ENCODE results near the gene CSRP3. TPM values are rescaled to one million over a fixed set of nuclear protein-coding genes. Genes with fewer than 3 reads are reported as not detected.

The CSRP3 gene
- total and polyA plus RNA-seq, 2 donors (not counting 1 experiment from before 2014, with no cell fraction given): not detected

DNA sequence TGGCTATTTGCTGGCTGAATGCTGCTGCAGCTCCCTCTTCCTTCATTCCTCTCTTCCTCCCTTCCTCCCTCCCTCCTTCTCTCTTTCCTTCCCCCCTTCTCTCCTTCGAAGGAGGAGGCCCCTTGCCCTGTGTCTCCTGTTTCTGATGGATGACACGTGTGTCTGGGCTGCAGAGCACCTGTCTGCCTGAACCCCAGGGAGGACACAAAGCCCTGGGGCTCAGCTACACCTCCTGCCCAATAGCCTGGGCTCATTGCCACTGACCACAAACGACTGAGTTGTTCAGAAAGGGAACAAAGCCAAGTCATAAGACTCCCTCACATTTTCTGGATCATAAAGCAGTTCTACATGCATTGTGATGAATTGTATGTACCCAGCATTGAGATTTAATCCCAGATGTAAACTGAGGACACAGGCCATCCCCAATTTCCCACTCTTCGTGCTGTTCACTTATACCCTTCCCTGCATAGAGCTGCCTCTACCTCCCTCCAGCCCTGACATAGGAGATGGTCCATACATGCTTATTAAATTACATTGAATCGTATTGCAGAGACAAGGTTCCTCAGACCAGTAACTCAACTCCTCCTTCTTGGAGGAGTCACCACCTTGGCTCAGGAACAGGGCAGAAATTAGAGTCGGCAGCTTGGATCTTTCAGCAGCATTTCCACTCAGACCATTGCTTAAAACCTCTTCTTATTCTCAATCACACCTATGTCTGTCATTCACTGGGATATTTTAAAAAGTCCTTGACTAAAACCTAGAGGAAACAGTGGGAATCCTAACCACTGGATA, 1.2 kb downstream of the CSRP3 start:
- no peak overlapping the region for H3K4me3 ChIP-seq (replicated peaks in 1 of 4; ENCODE audit: control extremely low read depth in 1 of 4, insufficient read depth in 1 of 4, low read depth in 3 of 4, low read length in 4 of 4)
- no peak overlapping the region for H3K4me2 ChIP-seq (ENCODE audit: extremely low read depth, insufficient read depth, low read length)
- no peak overlapping the region for H3K27ac ChIP-seq (ENCODE audit: insufficient read depth, low read length)

DNA sequence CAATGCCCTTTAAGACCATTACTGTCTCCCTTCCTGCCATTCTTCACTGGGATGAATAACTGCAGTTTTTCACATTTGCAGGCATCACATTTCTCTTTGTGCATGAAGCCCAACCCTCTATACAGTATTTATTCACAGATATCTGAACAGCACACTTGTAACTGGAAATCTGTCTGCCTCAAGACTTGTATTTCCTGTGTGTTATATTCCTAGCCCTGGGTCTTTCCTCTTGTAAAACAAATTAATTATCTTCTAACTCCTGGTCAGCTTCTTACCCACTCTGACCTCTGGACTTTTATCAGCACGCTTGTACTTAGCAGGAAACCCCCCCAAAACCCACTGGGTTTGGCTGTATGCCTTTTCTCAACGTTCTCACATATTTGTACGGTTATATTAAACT, 2.0 kb downstream of the CSRP3 start:
- Histone ChIP-seq H3K9ac (ENCODE audit: insufficient read depth, low read length) (no peak overlapping the region), H3K36me3 (ENCODE audit: control insufficient read depth, insufficient read depth, low read length) (no peaks in the 10 kb centered on the region), H3K79me2 (ENCODE audit: control insufficient read depth, insufficient read depth, low read length) (no peaks in the 10 kb centered on the region), H3K9me3 (ENCODE audit: control insufficient read depth, insufficient read depth, low read depth, low read length) (no peaks in the 10 kb centered on the region), H2AFZ (ENCODE audit: low read length) (no peak overlapping the region), H3K27me3 (ENCODE audit: control insufficient read depth, insufficient read depth, low read length) (peaks cover 8% of the 10 kb centered on the region), H3K4me3 (replicated peaks in 1 of 4; ENCODE audit: control extremely low read depth in 1 of 4, insufficient read depth in 1 of 4, low read depth in 3 of 4, low read length in 4 of 4) (no peak overlapping the region), H4K20me1 (ENCODE audit: control insufficient read depth, extremely low read depth, insufficient read depth, low read length) (no peaks in the 10 kb centered on the region), H3K4me1 (ENCODE audit: control insufficient read depth, extremely low read depth, insufficient read depth, low read length) (peaks cover 2% of the 10 kb centered on the region), H3K27ac (ENCODE audit: insufficient read depth, low read length) (no peak overlapping the region), H3K4me2 (ENCODE audit: extremely low read depth, insufficient read depth, low read length) (no peak overlapping the region)
- TF ChIP-seq CTCF (conservative IDR thresholded peaks at IDR 0.05 in 1 of 2, IDR thresholded peaks at IDR 0.05 in 1 of 2; ENCODE audit: low read depth in 1 of 2, low read length in 2 of 2) (no peak), EZH2 (IDR thresholded peaks at IDR 0.05; ENCODE audit: low read length, missing control alignments) (no peak)
- peak in 1 of 2 donors; percentile 30 for DNase-seq (ENCODE audit: low read depth in 2 of 2)

More for the DNA sequence above, 1.2 kb downstream of the CSRP3 start:
- peaks cover 2% of the 10 kb centered on the region for H3K4me1 ChIP-seq (ENCODE audit: control insufficient read depth, extremely low read depth, insufficient read depth, low read length)
- no peak overlapping the region for H3K9ac ChIP-seq (ENCODE audit: insufficient read depth, low read length)
- peak; percentile 76 to 83 for DNase-seq (ENCODE audit: low read depth in 2 of 2)
- no peaks in the 10 kb centered on the region for H3K9me3 ChIP-seq (ENCODE audit: control insufficient read depth, insufficient read depth, low read depth, low read length)
- no peak for TF ChIP-seq EZH2 (IDR thresholded peaks at IDR 0.05; ENCODE audit: low read length, missing control alignments)
- no peak overlapping the region for H2AFZ ChIP-seq (ENCODE audit: low read length)
- peaks cover 8% of the 10 kb centered on the region for H3K27me3 ChIP-seq (ENCODE audit: control insufficient read depth, insufficient read depth, low read length)
- H3K36me3 ChIP-seq (ENCODE audit: control insufficient read depth, insufficient read depth, low read length): no peaks in the 10 kb centered on the region
- no peaks in the 10 kb centered on the region for H3K79me2 ChIP-seq (ENCODE audit: control insufficient read depth, insufficient read depth, low read length)
- H4K20me1 ChIP-seq (ENCODE audit: control insufficient read depth, extremely low read depth, insufficient read depth, low read length): no peaks in the 10 kb centered on the region

DNA sequence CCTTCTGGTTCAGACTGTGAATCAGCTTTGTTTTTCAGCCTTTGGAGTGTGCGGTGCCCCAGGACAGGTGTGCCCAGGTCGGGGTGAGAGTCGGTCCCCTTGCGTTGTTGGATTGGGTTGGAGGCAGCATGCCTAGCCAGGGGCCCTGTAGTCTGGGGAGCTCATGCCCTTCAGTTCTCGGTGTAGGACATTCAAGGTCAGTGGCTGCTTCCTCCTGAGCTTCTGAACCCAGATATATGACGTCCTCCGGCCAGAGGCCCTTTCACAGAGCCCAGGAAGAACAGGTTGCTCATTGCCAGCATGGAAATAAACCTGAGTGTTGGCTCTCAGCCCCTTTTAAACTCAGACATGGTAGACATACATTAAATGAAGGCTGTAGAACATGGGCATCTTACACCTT, 2.7 kb downstream of the CSRP3 start:
- no peak overlapping the region for H3K4me2 ChIP-seq (ENCODE audit: extremely low read depth, insufficient read depth, low read length)
- H3K79me2 ChIP-seq (ENCODE audit: control insufficient read depth, insufficient read depth, low read length): no peaks in the 10 kb centered on the region
- H3K27ac ChIP-seq (ENCODE audit: insufficient read depth, low read length): no peak overlapping the region
- H3K36me3 ChIP-seq (ENCODE audit: control insufficient read depth, insufficient read depth, low read length): no peaks in the 10 kb centered on the region
- peaks cover 2% of the 10 kb centered on the region for H3K4me1 ChIP-seq (ENCODE audit: control insufficient read depth, extremely low read depth, insufficient read depth, low read length)
- H2AFZ ChIP-seq (ENCODE audit: low read length): no peak overlapping the region
- H4K20me1 ChIP-seq (ENCODE audit: control insufficient read depth, extremely low read depth, insufficient read depth, low read length): no peaks in the 10 kb centered on the region
- peaks cover 8% of the 10 kb centered on the region for H3K27me3 ChIP-seq (ENCODE audit: control insufficient read depth, insufficient read depth, low read length)
- H3K4me3 ChIP-seq (replicated peaks in 1 of 4; ENCODE audit: control extremely low read depth in 1 of 4, insufficient read depth in 1 of 4, low read depth in 3 of 4, low read length in 4 of 4): no peak overlapping the region
- no peak for DNase-seq (ENCODE audit: low read depth in 2 of 2)
- H3K9ac ChIP-seq (ENCODE audit: insufficient read depth, low read length): no peak overlapping the region
- TF ChIP-seq CTCF (conservative IDR thresholded peaks at IDR 0.05 in 1 of 2, IDR thresholded peaks at IDR 0.05 in 1 of 2; ENCODE audit: low read depth in 1 of 2, low read length in 2 of 2) (no peak), EZH2 (IDR thresholded peaks at IDR 0.05; ENCODE audit: low read length, missing control alignments) (no peak)
- H3K9me3 ChIP-seq (ENCODE audit: control insufficient read depth, insufficient read depth, low read depth, low read length): no peaks in the 10 kb centered on the region

All from fibroblast of lung (primary cell).